ENCODE data around the gene VGLL4. TPM values are rescaled to one million over a fixed set of nuclear protein-coding genes. Genes with fewer than 3 reads are reported as not detected.

The VGLL4 gene
- total RNA-seq, 2 experiments from 2014 or later: 54.4 to 60.2 TPM

DNA sequence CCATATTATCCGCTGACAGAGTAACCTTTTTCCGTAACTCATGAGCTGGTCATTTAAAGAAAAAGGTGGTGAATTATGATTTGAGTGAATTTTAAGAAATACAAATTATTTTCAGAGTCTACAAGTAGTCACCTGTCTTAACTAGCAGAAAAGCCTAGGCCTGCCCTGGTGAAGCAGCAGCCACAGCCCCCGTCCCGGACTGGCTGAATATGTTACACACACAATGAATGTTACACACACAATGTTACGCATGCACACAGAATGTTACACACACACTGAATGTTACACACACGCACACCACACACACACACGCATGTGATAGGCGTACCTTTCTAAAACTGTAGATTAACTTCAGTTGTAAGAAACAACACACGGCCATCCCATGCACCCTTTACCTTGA is 77.8 kb downstream of the VGLL4 start:
- Mint-ChIP-seq H3K27ac (no peak overlapping the region), H3K9me3 (no peaks in the 10 kb centered on the region), H3K27me3 (no peaks in the 10 kb centered on the region), H3K4me3 (no peak overlapping the region), H3K36me3 (ENCODE audit: low read depth) (peaks cover 21% of the 10 kb centered on the region), H3K4me1 (ENCODE audit: low read depth) (peaks cover 21% of the 10 kb centered on the region)
- intact Hi-C loops (cut with micrococcal nuclease): no loop called here
- TF ChIP-seq, protein P1, sequence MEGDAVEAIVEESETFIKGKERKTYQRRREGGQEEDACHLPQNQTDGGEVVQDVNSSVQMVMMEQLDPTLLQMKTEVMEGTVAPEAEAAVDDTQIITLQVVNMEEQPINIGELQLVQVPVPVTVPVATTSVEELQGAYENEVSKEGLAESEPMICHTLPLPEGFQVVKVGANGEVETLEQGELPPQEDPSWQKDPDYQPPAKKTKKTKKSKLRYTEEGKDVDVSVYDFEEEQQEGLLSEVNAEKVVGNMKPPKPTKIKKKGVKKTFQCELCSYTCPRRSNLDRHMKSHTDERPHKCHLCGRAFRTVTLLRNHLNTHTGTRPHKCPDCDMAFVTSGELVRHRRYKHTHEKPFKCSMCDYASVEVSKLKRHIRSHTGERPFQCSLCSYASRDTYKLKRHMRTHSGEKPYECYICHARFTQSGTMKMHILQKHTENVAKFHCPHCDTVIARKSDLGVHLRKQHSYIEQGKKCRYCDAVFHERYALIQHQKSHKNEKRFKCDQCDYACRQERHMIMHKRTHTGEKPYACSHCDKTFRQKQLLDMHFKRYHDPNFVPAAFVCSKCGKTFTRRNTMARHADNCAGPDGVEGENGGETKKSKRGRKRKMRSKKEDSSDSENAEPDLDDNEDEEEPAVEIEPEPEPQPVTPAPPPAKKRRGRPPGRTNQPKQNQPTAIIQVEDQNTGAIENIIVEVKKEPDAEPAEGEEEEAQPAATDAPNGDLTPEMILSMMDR (IDR thresholded peaks at IDR 0.05): no peak
- ChIA-PET POLR2A (no interaction called here), CTCF (interaction anchor here (0.7 kb wide), 1 partner anchor 56 kb away, joined by 3 read pairs; no protein-coding TSS in a partner anchor)
- no peak for DNase-seq
- ATAC-seq: no peak

DNA sequence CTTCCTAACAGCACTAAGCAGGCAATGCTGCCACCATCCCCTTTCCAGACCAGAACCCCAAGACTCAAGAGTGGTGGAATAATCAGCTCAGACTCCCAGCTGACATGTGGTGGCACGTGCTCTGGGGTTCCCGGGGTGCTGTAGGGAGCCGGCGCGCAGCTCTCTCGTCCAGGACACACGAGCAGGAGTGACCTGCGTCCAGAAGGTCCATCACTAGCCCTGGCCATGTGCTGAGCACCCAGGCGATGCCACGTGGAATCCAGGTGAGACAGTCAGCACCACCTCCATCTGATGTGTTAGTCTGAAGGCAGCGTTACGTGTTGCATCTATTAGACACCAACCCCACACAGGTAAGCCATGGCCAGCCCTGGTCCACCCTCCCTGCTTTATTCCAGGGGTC is 78.2 kb downstream of the VGLL4 start:
- CTCF ChIA-PET: no interaction called here

DNA sequence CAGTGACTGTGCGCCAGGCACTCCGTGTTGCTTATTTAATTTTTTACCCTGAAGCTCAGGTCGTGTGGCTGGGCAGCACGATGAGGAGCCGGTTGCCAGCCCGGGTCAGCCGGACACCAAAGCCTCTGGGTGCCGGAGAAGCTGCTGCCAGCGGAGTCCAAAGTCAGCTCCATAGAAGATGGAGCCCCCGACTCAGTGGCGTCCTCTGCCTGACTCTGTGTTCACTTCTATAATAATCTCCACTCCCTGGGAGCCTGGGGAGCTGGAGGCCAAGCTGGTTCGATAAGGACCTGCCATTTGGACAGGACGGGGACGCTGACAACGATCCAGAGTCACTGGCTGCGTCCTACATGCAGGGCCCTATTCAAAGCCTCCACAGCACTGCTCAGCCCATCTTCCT is 78.6 kb downstream of the VGLL4 start:
- H3K27ac Mint-ChIP-seq: peak overlapping the region; percentile 42
- ATAC-seq (no peak), DNase-seq (no peak)
- peaks cover 20% of the 10 kb centered on the region for H3K36me3 Mint-ChIP-seq (ENCODE audit: low read depth)
- ChIA-PET CTCF (no interaction called here), POLR2A (no interaction called here)
- TF ChIP-seq, protein P1 (IDR thresholded peaks at IDR 0.05): no peak
- peaks cover 17% of the 10 kb centered on the region for H3K4me1 Mint-ChIP-seq (ENCODE audit: low read depth)
- H3K9me3 Mint-ChIP-seq: no peaks in the 10 kb centered on the region
- H3K4me3 Mint-ChIP-seq: no peak overlapping the region
- intact Hi-C loops (cut with micrococcal nuclease): no loop called here
- H3K27me3 Mint-ChIP-seq: no peaks in the 10 kb centered on the region

More for the DNA sequence above, 78.2 kb downstream of the VGLL4 start:
- H3K4me1 Mint-ChIP-seq (ENCODE audit: low read depth): peaks cover 17% of the 10 kb centered on the region
- DNase-seq (no peak), ATAC-seq (no peak)
- no peaks in the 10 kb centered on the region for H3K9me3 Mint-ChIP-seq
- no peaks in the 10 kb centered on the region for H3K27me3 Mint-ChIP-seq
- H3K27ac Mint-ChIP-seq: peak overlapping the region; percentile 42
- intact Hi-C loops (cut with micrococcal nuclease): no loop called here
- no peak overlapping the region for H3K4me3 Mint-ChIP-seq
- TF ChIP-seq, protein P1 (IDR thresholded peaks at IDR 0.05): no peak
- H3K36me3 Mint-ChIP-seq (ENCODE audit: low read depth): peaks cover 20% of the 10 kb centered on the region
- POLR2A ChIA-PET: no interaction called here

DNA sequence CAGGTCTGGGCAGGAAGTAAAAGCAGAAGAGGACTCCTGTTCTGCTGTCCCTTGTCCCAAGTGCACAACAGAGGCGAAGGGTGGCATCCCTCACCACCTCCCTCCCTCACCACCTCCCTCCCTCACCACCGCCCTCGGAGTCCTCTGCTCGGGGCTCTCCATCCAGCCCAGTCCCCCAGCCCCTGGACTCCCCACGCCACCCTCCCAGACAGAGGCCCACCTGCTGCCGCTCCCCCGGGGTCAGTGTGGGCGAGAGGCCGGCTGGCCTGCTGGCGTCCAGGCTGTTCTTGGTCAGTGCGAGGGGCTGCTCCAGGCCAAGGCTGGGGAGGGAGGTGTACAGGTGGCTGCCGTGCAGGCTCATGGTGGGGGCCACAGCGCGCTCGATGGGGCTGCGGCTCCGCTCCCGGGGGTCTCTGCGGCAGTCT is 79.1 kb downstream of the VGLL4 start:
- DNase-seq (no peak), ATAC-seq (no peak)
- H3K9me3 Mint-ChIP-seq: no peaks in the 10 kb centered on the region
- H3K27ac Mint-ChIP-seq: no peak overlapping the region
- H3K36me3 Mint-ChIP-seq (ENCODE audit: low read depth): peaks cover 20% of the 10 kb centered on the region
- H3K4me3 Mint-ChIP-seq: no peak overlapping the region
- no peaks in the 10 kb centered on the region for H3K27me3 Mint-ChIP-seq
- intact Hi-C loops (cut with micrococcal nuclease): no loop called here
- TF ChIP-seq, protein P1 (IDR thresholded peaks at IDR 0.05): no peak
- CTCF ChIA-PET: no interaction called here
- POLR2A ChIA-PET: no interaction called here
- H3K4me1 Mint-ChIP-seq (ENCODE audit: low read depth): peaks cover 17% of the 10 kb centered on the region

DNA sequence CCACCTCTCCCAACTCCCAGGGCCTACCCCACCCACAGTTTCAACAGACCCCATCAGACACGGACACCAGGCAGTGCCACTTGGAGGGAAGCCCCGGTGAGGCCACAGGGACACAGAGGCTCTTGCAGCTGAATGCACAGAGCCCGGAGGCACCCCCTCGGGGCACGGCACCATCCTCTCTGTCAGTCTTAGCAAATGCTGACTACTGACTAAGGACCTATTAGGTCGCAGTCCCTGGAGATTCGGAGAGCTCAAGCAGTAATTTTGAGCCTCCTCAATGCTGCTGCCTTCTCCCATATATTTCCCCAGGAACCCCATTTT is 79.9 kb downstream of the VGLL4 start:
- Mint-ChIP-seq H3K27me3 (no peaks in the 10 kb centered on the region), H3K27ac (no peak overlapping the region), H3K4me1 (ENCODE audit: low read depth) (peaks cover 13% of the 10 kb centered on the region), H3K36me3 (ENCODE audit: low read depth) (peaks cover 22% of the 10 kb centered on the region), H3K9me3 (no peaks in the 10 kb centered on the region), H3K4me3 (no peak overlapping the region)
- CTCF ChIA-PET: interaction anchor here (1.1 kb wide), 1 partner anchor 185 kb away, joined by 3 read pairs; no protein-coding TSS in a partner anchor
- ATAC-seq (no peak), DNase-seq (no peak)
- TF ChIP-seq, protein P1 (IDR thresholded peaks at IDR 0.05): no peak
- intact Hi-C loops (cut with micrococcal nuclease): no loop called here
- POLR2A ChIA-PET: no interaction called here

Data from activated CD8-positive, alpha-beta T cell treated with anti-CD3 and anti-CD28 coated beads for 36 hours (primary cell).